Neural cell (in vitro differentiated cells): ENCODE measurements around the gene DYNLT5. TPM values are rescaled to one million over a fixed set of nuclear protein-coding genes. Genes with fewer than 3 reads are reported as not detected.

Experiments
- H2AFZ ChIP-seq: fragments of 200-600, 300-800 bp; sonication (generic), shearing (Covaris generic); 2 replicates; pipeline ENCODE4 v1.6.0; 2014; ENCODE audit warnings: low read depth, mild to moderate bottlenecking, antibody characterized with exemption, low read length, moderate library complexity
- H3F3A ChIP-seq: fragments of 200-600 bp; shearing (Covaris generic); 2 replicates; pipeline ENCODE4 v1.6.1; 2016; ENCODE audit warnings: mild to moderate bottlenecking, moderate library complexity, mixed read lengths, antibody characterized with exemption, low read length; ENCODE audit not compliant: insufficient read depth, poor library complexity, severe bottlenecking
- H3K27ac ChIP-seq: fragments of 200-600, 300-800 bp; sonication (generic), shearing (Covaris generic); 2 replicates; pipeline ENCODE4 v1.5.1; 2014; ENCODE audit warnings: mild to moderate bottlenecking, low read length, moderate library complexity
- H3K27me3 ChIP-seq: fragments of 300-800, 200-600 bp; sonication (generic), shearing (Covaris generic); 2 replicates; pipeline ENCODE4 v1.6.0; 2014; ENCODE audit warnings: mild to moderate bottlenecking, low read depth, low read length, moderate library complexity; ENCODE audit not compliant: insufficient read depth
- H3K36me3 ChIP-seq: fragments of 300-800, 200-600 bp; sonication (generic), shearing (Covaris generic); 2 replicates; pipeline ENCODE4 v1.5.1; 2014; ENCODE audit warnings: mild to moderate bottlenecking, antibody characterized with exemption, low read length, moderate library complexity; ENCODE audit not compliant: insufficient read depth
- H3K4me2 ChIP-seq: fragments of 300-800, 200-600 bp; sonication (generic), shearing (Covaris generic); 2 replicates; pipeline ENCODE4 v1.6.0; 2014; ENCODE audit warnings: mild to moderate bottlenecking, low read length
- H3K4me3 ChIP-seq: fragments of 300-800, 200-600 bp; sonication (generic), shearing (Covaris generic); 2 replicates; pipeline ENCODE4 v1.5.1; 2014; ENCODE audit warnings: mild to moderate bottlenecking, low read length, moderate library complexity
- H3K79me2 ChIP-seq: fragments of 200-600 bp; shearing (Covaris generic); replicated peaks from 2 replicates; pipeline ENCODE4 v1.6.0; 2014; ENCODE audit warnings: mild to moderate bottlenecking, low read length, moderate library complexity; ENCODE audit not compliant: insufficient read depth
- H3K9ac ChIP-seq: fragments of 300-800, 200-600 bp; sonication (generic), shearing (Covaris generic); 2 replicates; pipeline ENCODE4 v1.6.1; 2016; ENCODE audit warnings: mild to moderate bottlenecking, low read length, mixed read lengths
- H3K9me2 ChIP-seq: fragments of 200-600 bp; shearing (Covaris generic); 2 replicates; pipeline ENCODE4 v1.6.1; 2016; ENCODE audit warnings: mild to moderate bottlenecking, low read length, mixed read lengths; ENCODE audit not compliant: insufficient read depth
- H3K9me3 ChIP-seq: fragments of 200-600, 300-800 bp; sonication (generic), shearing (Covaris generic); 2 replicates; pipeline ENCODE4 v1.6.1; 2016; ENCODE audit warnings: mild to moderate bottlenecking, mixed run types, low read length, moderate library complexity, mixed read lengths
- H4K20me1 ChIP-seq: fragments of 200-600 bp; shearing (Covaris generic); 2 replicates; pipeline ENCODE4 v1.6.1; 2016; ENCODE audit warnings: mild to moderate bottlenecking, mixed run types; ENCODE audit not compliant: insufficient read depth
- EP300 ChIP-seq: fragments of 450-650 bp; conservative IDR thresholded peaks from 2 replicates; pipeline ENCODE4 v1.6.1; 2014; ENCODE audit warnings: antibody characterized with exemption, mild to moderate bottlenecking, moderate library complexity; ENCODE audit not compliant: poor library complexity, severe bottlenecking
- EZH2 ChIP-seq: fragments of 200-600, 300-800 bp; shearing (Covaris generic), sonication (generic); IDR thresholded peaks from 2 replicates; pipeline ENCODE4 v1.6.1; 2014; ENCODE audit warnings: antibody characterized with exemption, low read length, borderline replicate concordance, mild to moderate bottlenecking; ENCODE audit not compliant: insufficient read depth, poor library complexity, severe bottlenecking
- MXI1 ChIP-seq: fragments of 450-650 bp; conservative IDR thresholded peaks from 2 replicates; pipeline ENCODE4 v1.6.1; 2014; ENCODE audit warnings: antibody characterized with exemption, mild to moderate bottlenecking; ENCODE audit not compliant: poor library complexity, severe bottlenecking
- POLR2AphosphoS5 ChIP-seq: IDR thresholded peaks from 2 replicates; pipeline ENCODE4 v1.6.1; 2012
- RAD21 ChIP-seq: fragments of 450-650 bp; conservative IDR thresholded peaks from 2 replicates; pipeline ENCODE4 v1.6.1; 2014; ENCODE audit warnings: antibody characterized with exemption, mild to moderate bottlenecking, moderate library complexity
- REST ChIP-seq: IDR thresholded peaks from 2 replicates; pipeline ENCODE4 v1.6.1; 2012; ENCODE audit warnings: borderline replicate concordance
- SMC3 ChIP-seq: fragments of 450-650 bp; conservative IDR thresholded peaks from 2 replicates; pipeline ENCODE4 v1.6.1; 2014; ENCODE audit warnings: antibody characterized with exemption, mild to moderate bottlenecking, moderate library complexity; ENCODE audit not compliant: poor library complexity
- TAF1 ChIP-seq: IDR thresholded peaks from 2 replicates; pipeline ENCODE4 v1.6.1; 2012; ENCODE audit warnings: low read depth
- polyA plus RNA-seq: library from polyadenylated mRNA; depleted of rRNA; stranded (reverse); fragments of >200 nt; gene quantifications from 2 replicates; pipeline ENCODE4 v1.2.3, GENCODE V29; 2014
- TF ChIP-seq, protein P1 (sequence below): fragments of 450-650 bp; IDR thresholded peaks from 2 replicates; pipeline ENCODE4 v1.5.1; 2014; ENCODE audit warnings: antibody characterized with exemption, mild to moderate bottlenecking, moderate library complexity; ENCODE audit not compliant: poor library complexity, severe bottlenecking

DYNLT5 gene
- polyA plus RNA-seq, 1 donor from 2014 or later: not detected

DNA sequence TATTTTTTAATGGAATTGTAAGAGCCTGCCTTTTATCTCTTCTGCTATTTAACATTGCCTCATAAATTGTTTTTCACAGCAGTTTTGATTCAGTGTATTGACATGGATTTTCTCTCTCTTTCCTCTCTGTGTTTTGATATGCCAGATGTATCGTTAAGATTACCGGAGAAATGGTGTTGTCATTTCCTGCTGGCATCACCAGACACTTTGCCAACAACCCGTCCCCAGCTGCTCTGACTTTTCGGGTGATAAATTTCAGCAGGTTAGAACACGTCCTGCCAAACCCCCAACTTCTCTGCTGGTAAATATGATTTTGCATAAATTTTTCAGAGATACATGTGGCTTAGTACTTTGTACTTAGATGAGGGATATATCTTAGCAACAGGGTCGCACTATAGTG, 23.1 kb upstream of the DYNLT5 start:
- no peak for TF ChIP-seq RAD21
- TF ChIP-seq EZH2: no peak
- no peak for TF ChIP-seq SMC3
- no peak for TF ChIP-seq REST
- no peak for TF ChIP-seq TAF1
- no peaks in the 10 kb centered on the region for H3F3A ChIP-seq
- H3K9me3 ChIP-seq: no peaks in the 10 kb centered on the region
- H3K79me2 ChIP-seq: no peaks in the 10 kb centered on the region
- no peak overlapping the region for H3K9ac ChIP-seq
- H3K27ac ChIP-seq: no peak overlapping the region
- H4K20me1 ChIP-seq: no peaks in the 10 kb centered on the region
- no peaks in the 10 kb centered on the region for H3K27me3 ChIP-seq
- no peak overlapping the region for H2AFZ ChIP-seq
- no peak overlapping the region for H3K4me3 ChIP-seq
- no peaks in the 10 kb centered on the region for H3K36me3 ChIP-seq
- H3K9me2 ChIP-seq: no peaks in the 10 kb centered on the region
- no peak overlapping the region for H3K4me2 ChIP-seq

DNA sequence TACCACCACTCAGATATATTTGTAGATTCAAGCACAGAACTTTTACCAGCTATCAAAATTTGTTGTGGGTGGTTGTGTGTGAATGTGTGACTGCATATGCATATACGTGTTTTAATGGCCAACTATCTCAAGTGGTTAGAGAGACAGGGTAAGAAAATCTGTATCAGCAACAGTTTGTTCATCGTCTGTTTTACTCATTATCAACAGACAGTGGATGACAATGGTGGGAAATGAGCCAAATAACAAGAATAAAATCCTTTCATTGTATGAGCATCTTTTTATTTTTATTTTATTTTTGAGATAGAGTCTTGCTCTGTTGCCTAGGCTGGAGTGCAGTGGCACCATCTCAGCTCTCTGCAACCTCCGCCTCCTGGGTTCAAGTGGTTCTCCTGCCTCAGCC, 22.7 kb upstream of the DYNLT5 start:
- Histone ChIP-seq H3F3A (no peaks in the 10 kb centered on the region), H3K9ac (no peak overlapping the region), H4K20me1 (no peaks in the 10 kb centered on the region), H3K9me2 (no peaks in the 10 kb centered on the region), H3K27ac (no peak overlapping the region), H3K79me2 (no peaks in the 10 kb centered on the region), H2AFZ (no peak overlapping the region), H3K9me3 (no peaks in the 10 kb centered on the region), H3K36me3 (no peaks in the 10 kb centered on the region), H3K4me2 (no peak overlapping the region), H3K27me3 (no peaks in the 10 kb centered on the region), H3K4me3 (no peak overlapping the region)
- TF ChIP-seq REST: no peak
- TF ChIP-seq EZH2: no peak
- TF ChIP-seq, protein P1, sequence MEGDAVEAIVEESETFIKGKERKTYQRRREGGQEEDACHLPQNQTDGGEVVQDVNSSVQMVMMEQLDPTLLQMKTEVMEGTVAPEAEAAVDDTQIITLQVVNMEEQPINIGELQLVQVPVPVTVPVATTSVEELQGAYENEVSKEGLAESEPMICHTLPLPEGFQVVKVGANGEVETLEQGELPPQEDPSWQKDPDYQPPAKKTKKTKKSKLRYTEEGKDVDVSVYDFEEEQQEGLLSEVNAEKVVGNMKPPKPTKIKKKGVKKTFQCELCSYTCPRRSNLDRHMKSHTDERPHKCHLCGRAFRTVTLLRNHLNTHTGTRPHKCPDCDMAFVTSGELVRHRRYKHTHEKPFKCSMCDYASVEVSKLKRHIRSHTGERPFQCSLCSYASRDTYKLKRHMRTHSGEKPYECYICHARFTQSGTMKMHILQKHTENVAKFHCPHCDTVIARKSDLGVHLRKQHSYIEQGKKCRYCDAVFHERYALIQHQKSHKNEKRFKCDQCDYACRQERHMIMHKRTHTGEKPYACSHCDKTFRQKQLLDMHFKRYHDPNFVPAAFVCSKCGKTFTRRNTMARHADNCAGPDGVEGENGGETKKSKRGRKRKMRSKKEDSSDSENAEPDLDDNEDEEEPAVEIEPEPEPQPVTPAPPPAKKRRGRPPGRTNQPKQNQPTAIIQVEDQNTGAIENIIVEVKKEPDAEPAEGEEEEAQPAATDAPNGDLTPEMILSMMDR: no peak
- no peak for TF ChIP-seq RAD21
- no peak for TF ChIP-seq SMC3
- no peak for TF ChIP-seq TAF1
- no peak for TF ChIP-seq POLR2AphosphoS5
- TF ChIP-seq MXI1: no peak
- no peak for TF ChIP-seq EP300
